Amniotic epithelial cell (primary cell): ENCODE data around the gene WWOX.

Source experiments
- DNase-seq: peaks from one replicate; pipeline ENCODE4 v3.0.0-alpha.2; 2010; ENCODE audit warnings: low read depth

Gene WWOX

GRCh38 chr16:78195797-78196196 lies 96.3 kb downstream of the WWOX start:
- DNase-seq: no peak

GRCh38 chr16:78196502-78196901 lies 97.0 kb downstream of the WWOX start:
- DNase-seq: no peak

GRCh38 chr16:78198288-78198687 lies 98.8 kb downstream of the WWOX start:
- no peak for DNase-seq

- no peak for DNase-seq
Measured at GRCh38 chr16:78199325-78200022, 100.0 kb downstream of the WWOX start.

GRCh38 chr16:78200023-78200389 lies 100.6 kb downstream of the WWOX start:
- no peak for DNase-seq

GRCh38 chr16:78200623-78201096 lies 101.2 kb downstream of the WWOX start:
- no peak for DNase-seq

- DNase-seq: no peak
Measured at GRCh38 chr16:78205506-78205905, 106.1 kb downstream of the WWOX start.

- DNase-seq: no peak
Measured at GRCh38 chr16:78206623-78207223, 107.3 kb downstream of the WWOX start.

- no peak for DNase-seq
Measured at GRCh38 chr16:78209951-78210661, 110.7 kb downstream of the WWOX start.

- no peak for DNase-seq
Measured at GRCh38 chr16:78211020-78211599, 111.7 kb downstream of the WWOX start.

- no peak for DNase-seq
Measured at GRCh38 chr16:78211946-78212345, 112.5 kb downstream of the WWOX start.

- no peak for DNase-seq
Measured at GRCh38 chr16:78212674-78213073, 113.2 kb downstream of the WWOX start.

- no peak for DNase-seq
Measured at GRCh38 chr16:78213751-78214150, 114.3 kb downstream of the WWOX start.

GRCh38 chr16:78215222-78215621 lies 115.8 kb downstream of the WWOX start:
- no peak for DNase-seq

GRCh38 chr16:78216166-78216745 lies 116.8 kb downstream of the WWOX start:
- no peak for DNase-seq

- DNase-seq: no peak
Measured at GRCh38 chr16:78217276-78217675, 117.8 kb downstream of the WWOX start.

GRCh38 chr16:78218279-78218678 lies 118.8 kb downstream of the WWOX start:
- DNase-seq: no peak

- no peak for DNase-seq
Measured at GRCh38 chr16:78218856-78219651, 119.6 kb downstream of the WWOX start.

GRCh38 chr16:78220571-78220970 lies 121.1 kb downstream of the WWOX start:
- DNase-seq: no peak

GRCh38 chr16:78221892-78222291 lies 122.4 kb downstream of the WWOX start:
- DNase-seq: no peak

- DNase-seq: no peak
Measured at GRCh38 chr16:78224342-78224741, 124.9 kb downstream of the WWOX start.

- DNase-seq: no peak
Measured at GRCh38 chr16:78225919-78226318, 126.5 kb downstream of the WWOX start.
